Myocyte (in vitro differentiated cells): ENCODE measurements around the gene HCN2. TPM values are rescaled to one million over a fixed set of nuclear protein-coding genes. Genes with fewer than 3 reads are reported as not detected.

Experiments
- DNase-seq: peaks from one replicate; pipeline ENCODE4 v3.0.0-alpha.2; 2012; ENCODE audit warnings: low read depth
- total RNA-seq: library from RNA; depleted of rRNA; stranded (reverse); fragments of >200 nt; gene quantifications from 2 replicates; pipeline ENCODE4 v1.2.3, GENCODE V29; 2014

The HCN2 gene
- total RNA-seq, 1 donor from 2014 or later = 2.9 TPM

DNA sequence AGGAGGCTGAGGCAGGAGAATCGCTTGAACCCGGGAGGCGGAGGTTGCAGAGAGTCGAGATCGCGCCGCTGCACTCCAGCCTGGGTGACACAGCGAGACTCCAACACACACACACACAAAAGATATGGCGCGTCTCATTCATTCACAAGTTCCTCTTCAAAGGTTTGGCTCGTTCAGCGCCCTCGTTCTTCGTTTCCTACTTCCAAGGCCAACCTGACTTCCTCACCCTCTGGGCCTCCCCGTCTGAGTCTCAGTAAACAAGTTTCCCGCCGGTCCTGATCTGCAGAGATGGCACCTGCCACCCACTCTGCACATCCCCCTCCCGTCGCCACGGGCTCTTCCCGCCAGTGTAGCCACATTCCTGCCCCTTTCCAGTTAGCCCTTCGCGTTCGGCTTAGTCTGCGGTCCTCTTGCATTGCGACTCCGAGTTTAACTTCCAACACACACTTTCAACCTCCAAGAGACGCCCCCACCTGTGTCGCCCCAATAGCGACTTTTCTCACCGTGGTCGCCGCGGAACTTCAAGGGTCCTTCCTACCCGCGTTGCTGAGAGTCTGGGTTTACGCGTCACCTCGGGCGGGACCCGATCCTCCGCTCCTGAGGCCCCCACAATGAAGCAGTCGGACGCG, 18.6 kb upstream of the HCN2 start:
- no peak for DNase-seq

DNA sequence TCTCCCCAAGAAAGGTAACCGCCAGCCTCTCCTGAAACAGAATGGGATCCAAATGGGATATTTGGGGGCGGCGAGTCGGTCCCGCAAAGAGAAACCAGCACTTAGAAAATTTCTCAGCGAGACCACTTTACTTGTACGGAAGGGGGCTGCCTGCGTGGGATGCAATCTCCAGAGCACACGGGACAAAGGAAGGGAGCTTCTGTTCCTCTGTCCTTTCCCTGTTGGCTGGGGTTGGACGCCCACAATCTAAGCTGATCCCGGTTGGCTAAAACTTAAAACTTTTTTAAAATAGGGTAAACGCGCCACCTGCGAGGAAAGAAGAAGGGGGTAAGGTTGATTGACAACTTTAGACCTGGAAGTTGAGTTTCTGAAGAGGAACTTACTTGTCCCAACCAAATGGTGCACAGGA, 18.1 kb upstream of the HCN2 start:
- DNase-seq = no peak

DNA sequence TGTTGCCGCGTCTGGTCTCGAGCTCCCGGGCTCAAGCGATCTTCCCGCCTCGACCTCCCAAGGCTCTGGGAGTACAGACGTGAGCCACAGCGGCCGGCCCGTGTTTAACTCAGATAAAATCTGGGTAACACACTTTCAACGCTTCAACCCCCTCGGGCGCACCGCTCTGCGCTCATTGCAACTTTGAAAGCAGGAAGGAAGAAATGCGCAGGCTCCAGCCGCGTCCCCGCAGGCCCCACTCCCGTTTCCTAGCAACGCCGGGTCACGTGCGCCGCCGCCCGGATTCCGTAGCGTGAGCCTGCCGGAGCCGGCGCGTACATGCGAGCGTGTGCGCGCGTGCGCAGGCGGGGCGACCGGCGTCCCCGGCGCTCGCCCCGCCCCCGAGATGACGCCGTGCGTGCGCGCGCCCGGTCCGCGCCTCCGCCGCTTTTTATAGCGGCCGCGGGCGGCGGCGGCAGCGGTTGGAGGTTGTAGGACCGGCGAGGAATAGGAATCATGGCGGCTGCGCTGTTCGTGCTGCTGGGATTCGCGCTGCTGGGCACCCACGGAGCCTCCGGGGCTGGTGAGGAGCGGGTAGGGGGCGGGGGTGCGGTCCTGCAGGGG, 17.4 kb upstream of the HCN2 start, which contains the start of gene BSG:
TSS of gene BSG (plus strand) at position 457 of the 603 bp plus-strand sequence. CDS start at position 496, 39 bp downstream.
- DNase-seq = peak; percentile 97

DNA sequence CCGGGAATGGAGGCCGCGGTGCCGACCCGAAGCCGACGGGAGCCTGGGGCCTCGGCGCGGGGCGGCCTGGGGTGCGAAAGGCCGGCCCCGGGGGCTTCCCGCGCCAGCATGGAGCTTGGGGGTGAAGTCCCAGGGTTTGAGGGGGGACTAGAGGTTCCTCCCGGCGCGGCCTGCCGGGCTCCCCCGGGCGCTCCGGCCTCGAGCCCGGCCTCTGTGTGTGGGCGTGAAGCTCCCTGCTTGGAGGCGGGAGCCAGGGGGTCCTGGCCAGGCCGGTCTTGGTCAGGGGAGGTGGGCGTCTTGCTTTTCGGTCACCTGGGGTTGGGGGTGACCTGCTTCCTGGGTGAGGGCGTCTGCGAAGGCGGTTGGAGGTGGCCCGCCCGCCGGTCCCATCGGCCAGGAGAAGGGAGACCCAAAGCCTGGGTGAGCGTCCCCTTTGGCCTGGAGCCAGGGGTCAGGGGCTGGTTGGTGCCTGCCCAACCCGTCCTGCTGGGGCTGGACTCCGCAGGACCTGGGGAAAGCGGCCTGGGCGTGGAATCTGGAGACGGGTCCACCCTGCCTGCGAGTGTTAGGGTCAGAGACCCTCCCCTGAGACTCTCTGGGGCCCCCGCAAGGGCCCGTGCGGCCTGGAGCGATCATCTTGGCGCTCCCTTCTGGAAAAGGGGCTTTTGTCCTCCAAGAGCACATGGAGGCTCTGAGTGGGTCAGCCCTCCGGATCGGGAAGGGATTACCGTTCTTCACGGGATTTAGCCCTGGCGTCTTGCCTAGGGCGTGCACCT, 16.8 kb upstream of the HCN2 start:
- peak; percentile 76 for DNase-seq

DNA sequence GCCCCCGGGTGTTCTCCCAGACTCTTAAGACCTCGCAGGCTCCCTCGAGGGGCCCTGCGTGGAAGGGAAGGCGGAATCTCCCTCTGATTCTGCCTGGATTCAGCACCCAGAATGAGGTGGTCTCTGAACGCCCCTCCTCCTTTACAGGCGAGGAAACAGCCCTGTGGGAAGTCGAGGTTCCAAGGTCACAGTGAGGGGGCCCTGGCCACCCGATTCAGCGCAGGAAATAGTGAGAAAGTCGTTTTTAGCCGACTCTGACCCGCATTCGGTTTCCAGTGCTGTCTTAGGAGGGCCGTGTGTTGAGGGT, 16.2 kb upstream of the HCN2 start:
- no peak for DNase-seq

DNA sequence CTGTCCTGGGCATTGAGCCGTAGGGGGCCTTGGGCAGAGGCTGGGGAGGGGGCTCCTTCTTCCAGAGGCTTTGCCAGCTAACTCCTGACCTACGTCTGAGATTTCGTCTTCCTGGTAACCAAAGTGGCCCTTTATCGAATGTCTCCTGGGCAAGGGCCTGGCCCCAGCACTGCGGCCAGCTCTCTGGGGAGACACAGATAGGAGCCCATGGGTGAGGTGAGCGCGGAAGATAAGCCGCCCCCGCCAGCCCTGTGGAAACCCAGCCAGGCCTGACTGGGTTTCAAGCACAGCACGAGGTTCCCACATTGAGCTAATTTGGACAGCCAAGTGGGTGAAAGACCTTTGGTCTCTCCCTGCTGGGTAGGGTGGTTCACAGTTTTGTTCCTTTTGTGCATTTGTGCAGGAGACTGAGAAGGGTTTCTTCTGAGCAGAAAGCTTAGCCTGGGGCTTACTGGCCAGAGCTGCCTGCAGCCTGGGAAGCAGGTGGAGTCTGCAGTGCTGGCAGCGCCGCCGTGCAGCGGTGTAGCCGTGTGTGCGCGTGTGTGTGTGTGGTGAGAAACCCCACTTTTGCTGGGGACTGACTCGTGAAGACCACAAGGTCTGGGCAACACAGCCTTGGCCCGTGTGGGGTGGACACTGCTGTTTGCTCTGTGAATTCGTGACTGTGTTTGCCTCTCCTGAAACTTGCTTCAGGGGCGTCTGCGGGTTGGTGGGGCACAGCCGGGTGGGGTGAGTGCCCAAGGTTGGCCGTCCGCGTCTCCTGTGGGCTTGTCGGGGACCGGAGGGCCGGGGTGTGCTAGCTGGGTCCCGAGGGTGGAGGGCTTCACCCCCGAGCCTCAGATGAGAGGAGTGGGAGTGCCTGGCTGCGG, 14.8 kb upstream of the HCN2 start:
- DNase-seq = peak; percentile 51

DNA sequence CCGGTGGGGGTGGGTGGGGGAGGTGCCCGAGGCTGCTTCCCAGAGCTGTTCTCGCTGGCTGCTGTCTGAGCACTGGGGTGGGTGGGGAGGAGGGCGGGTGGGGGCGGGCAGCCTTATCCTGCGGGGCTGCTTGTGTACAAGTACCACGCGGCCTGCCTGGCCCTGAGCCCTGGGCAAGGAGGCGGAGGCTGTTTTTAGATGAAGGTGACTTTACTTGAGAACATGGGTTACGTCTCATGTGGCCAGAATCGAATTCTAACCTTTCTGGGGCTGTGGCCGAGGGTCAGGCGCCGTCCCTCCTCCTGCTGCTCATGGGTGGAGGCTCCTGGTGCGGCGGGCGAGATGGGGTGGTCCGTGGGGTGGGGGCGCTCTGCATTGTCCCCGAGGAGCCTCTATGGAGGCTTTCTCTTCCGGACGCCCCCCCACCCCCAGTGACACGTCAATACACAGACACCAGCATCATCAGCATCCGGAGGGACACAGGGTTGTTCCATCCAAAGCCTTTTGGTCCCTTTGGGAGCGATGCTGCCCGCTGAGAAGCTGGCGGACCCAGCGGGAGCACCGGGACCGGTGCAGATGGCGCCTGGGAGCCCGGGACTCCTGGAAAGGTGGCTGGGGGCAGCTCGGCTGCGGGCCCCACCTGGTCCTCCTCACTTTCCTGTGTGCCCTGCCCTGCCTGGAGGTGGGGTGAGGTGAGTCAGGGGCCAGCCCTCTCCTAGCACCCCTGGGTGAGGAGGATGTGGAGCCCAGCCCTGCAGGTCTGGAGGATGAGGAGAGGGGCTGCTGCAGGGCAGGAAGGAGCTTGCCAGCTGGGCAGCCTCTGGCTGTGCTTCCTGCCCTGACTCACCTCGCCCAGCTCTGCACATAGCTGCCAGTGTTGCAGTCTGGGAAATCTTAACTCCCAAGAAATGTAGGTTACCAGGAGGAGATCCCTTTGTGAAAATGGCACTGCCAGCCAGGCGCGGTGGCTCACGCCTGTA, 13.9 kb upstream of the HCN2 start:
- DNase-seq = no peak

DNA sequence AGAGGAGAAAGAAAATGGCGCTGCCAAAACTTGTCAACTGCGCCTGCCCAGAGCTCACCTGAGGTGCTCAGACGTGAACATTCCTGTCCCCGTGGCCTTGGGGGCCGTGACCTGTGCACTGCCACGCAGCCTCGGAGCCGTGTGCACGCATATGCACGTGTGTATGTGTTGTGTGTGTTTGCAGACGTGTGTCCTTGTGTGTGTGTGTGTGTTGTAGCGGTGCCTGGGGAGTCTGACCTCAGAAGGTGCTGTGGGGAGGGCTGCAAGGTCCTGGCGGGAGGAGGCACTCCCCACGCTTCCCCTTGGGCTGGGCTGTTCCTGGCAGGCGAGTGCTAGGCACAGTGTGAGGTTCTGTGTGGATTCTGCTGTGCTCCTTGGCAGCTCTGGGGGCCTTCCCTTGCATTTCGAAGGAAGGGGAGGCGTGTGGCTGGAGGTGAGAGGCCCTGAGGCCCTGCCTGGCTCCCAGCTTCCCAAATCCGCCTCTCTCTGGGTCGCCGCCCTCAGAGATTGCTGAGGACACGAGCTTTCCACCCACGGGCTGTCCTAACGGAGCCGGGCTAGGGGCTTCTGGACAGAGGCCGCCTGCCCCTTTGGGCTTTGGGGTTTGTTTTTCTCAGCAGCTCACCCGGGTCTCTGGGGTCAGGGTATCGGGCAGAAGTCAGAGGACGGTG, 12.8 kb upstream of the HCN2 start:
- no peak for DNase-seq

DNA sequence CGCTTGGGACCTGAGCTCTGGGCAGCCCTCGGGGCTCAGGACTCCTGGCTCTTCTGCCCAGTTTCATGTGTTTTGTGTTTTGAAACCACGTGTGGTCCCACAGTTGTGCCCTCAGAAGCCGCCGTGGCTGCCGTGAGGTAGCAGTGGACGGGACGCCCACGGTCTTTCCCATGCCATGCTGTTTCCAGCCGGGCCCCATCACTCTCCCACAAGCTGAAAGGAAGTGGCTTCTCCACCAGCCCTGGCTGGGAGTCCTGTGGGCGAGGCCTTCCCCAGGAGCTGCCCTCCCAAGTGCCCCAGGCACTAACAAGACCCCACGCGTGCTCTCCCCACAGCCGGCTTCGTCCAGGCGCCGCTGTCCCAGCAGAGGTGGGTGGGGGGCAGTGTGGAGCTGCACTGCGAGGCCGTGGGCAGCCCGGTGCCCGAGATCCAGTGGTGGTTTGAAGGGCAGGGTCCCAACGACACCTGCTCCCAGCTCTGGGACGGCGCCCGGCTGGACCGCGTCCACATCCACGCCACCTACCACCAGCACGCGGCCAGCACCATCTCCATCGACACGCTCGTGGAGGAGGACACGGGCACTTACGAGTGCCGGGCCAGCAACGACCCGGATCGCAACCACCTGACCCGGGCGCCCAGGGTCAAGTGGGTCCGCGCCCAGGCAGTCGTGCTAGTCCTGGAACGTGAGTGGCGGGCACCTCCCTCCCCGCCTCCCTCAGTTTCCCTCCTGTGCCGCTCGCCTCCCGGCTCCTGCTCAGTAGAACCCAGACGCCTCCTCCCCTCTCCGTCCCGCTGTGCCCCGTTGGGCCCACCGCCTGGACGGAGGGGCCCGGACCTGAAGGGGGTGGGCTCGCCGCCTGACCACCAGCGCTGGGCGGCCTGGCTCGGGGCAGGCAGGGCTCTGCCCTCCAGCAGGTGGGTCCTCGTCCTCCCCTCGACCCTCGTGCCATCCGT, 12.0 kb upstream of the HCN2 start:
- DNase-seq = no peak

DNA sequence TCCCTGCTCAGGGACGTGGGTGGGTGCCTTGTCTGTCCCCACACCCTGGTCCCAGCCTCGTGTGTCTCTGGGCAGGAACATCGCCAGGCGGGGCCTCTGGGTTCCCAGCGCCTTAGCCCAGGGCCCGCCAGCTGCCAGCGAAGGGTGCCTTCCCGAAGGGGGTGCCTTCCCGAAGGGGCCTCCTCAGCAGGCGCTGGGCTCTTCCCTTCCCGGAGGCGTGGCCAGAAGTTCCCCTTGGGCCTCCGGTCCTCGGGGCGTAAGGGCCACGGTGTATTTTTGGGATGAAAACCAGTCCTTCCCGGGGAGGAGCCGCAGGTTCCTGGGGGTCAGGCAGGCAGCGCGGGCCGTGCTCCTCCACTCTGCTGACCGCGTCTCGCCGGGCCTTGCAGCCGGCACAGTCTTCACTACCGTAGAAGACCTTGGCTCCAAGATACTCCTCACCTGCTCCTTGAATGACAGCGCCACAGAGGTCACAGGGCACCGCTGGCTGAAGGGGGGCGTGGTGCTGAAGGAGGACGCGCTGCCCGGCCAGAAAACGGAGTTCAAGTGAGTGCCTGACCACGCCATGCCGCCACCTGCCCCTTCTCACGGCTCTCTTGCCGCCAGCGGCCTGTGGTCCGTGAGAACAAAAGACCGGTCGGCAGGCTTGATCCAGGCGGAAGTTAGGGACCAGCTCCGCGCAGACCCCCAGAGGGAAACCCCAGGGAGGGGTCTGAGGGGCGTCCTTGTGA, 10.4 kb upstream of the HCN2 start:
- no peak for DNase-seq

DNA sequence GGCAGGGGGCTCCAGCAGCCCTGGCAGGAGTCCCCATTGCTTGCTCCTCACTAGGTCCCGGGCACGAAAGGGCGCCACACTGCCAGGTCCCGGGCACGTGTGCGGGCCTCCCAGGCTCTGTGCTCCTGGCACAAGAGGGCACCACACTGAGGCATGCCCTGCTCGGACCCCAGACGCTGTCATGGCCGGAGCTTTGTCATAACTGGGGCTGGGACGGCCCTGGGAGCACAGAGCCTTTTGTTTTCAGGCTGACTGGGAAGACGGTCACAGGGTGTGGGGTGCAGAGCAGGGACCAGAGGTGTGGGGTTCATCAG, 9.9 kb upstream of the HCN2 start:
- no peak for DNase-seq

DNA sequence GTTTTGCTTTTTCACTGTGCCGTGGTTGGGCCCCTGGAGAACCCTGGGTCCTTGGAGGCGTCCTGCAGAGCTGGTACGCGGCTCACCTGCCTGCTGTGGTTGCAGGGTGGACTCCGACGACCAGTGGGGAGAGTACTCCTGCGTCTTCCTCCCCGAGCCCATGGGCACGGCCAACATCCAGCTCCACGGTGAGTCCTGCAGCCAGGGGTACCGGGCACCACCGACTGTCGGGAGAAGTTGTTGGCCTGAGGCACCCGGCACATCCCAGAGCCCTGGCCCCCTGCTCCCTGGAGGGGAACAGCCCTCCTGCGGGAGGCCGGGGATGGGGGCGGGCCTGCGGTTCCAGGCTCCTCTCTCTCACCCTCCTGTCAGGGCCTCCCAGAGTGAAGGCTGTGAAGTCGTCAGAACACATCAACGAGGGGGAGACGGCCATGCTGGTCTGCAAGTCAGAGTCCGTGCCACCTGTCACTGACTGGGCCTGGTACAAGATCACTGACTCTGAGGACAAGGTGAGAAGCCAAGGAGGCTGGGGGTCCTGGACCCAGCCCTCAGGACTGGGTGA, 9.3 kb upstream of the HCN2 start:
- DNase-seq = no peak

DNA sequence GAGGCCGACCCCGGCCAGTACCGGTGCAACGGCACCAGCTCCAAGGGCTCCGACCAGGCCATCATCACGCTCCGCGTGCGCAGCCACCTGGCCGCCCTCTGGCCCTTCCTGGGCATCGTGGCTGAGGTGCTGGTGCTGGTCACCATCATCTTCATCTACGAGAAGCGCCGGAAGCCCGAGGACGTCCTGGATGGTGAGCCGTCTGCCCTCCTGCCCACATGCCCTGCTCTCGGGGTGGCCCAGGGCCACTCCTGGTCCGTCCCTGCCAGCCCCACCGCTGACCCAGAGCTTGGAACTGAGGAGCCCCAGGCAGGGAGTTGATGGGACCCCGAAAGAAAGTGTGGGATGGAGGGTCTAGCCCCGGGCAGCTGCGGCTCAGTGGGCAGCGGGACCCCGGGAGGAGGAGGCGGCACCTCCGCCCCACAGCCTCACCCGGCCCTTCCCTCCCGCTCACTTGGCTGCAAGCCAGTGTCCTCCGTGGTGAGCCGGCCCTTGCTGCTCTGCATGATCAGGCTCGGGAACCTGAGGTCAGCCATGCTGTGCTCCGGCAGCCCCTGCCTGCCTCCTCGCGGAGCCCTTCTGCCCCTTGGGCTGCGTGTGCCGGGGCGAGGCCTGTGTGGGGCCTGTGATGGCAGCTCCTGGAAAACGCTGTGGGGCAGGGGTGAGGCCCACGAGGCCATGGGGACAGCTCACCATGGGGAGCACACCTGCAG, 8.1 kb upstream of the HCN2 start:
- DNase-seq = no peak

DNA sequence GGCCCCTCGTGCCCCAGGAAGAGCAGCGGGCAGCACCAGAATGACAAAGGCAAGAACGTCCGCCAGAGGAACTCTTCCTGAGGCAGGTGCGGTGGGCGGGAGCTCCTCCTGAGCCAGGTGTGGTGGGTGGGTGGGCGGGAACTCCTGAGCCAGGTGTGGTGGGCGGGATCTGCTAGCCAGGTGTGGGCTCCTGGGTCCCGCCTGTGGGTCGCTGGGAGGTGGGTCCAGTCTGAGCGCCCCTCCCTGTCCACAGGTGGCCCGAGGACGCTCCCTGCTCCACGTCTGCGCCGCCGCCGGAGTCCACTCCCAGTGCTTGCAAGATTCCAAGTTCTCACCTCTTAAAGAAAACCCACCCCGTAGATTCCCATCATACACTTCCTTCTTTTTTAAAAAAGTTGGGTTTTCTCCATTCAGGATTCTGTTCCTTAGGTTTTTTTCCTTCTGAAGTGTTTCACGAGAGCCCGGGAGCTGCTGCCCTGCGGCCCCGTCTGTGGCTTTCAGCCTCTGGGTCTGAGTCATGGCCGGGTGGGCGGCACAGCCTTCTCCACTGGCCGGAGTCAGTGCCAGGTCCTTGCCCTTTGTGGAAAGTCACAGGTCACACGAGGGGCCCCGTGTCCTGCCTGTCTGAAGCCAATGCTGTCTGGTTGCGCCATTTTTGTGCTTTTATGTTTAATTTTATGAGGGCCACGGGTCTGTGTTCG, 7.0 kb upstream of the HCN2 start:
- peak; percentile 59 for DNase-seq

DNA sequence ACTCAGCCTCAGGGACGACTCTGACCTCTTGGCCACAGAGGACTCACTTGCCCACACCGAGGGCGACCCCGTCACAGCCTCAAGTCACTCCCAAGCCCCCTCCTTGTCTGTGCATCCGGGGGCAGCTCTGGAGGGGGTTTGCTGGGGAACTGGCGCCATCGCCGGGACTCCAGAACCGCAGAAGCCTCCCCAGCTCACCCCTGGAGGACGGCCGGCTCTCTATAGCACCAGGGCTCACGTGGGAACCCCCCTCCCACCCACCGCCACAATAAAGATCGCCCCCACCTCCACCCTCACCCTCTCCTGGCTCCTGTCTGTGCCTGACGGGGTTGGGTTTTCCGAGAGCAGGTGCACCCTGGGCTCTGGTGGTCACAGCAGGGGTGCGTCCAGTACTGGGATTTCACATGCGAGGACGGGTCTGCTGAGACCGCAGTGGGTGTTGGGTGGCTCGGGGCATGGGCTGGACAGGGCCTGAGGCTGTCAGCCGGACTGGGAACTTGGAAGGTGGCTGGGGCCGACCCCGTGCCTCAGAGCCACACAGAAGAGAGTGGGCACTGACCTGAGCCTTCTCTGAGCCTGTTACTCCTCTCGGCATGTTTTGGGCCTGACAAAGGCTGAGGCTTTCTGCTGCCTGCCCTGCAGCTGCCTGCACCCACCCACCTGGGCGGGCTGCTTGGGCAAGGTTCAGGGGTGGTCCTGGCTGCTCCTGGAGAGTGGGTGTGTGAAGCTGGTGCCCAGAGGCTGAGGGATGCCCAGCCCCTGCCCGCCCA, 6.3 kb upstream of the HCN2 start:
- DNase-seq = no peak

DNA sequence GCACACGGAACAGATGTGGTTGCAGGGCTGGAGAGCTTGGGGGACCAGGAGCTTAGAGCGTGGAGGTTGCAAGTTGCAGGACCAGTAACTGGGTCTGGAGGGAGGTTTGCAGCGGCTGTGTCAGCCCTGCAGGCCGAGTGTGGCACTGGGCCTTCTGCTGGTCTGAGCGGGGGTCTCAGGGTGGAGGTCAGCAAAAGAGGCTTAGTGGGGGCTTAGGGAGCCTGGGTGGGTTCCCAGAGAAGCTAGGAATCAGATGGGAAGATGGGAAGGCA, 5.8 kb upstream of the HCN2 start:
- no peak for DNase-seq
